GM23248 (cell line): ENCODE measurements around the gene SH3RF2. TPM values are rescaled to one million over a fixed set of nuclear protein-coding genes. Genes with fewer than 3 reads are reported as not detected.
"Not testable (repeated sequence)": the region's sequence is repeated elsewhere in the genome, so short reads cannot be mapped to it uniquely, and the experiment has no call there.

ENCODE experiments used
- DNase-seq: peaks from one replicate; pipeline ENCODE4 v3.0.0-alpha.2; 2015
- H2AFZ ChIP-seq: fragments of 200-600 bp; sonication (generic); 2 replicates; pipeline ENCODE4 v1.6.1; 2016; ENCODE audit warnings: antibody characterized with exemption
- H3F3A ChIP-seq: fragments of 200-600 bp; sonication (generic); 2 replicates; pipeline ENCODE4 v1.6.1; 2016; ENCODE audit warnings: mild to moderate bottlenecking, antibody characterized with exemption, mixed run types; ENCODE audit not compliant: insufficient read depth
- H3K27ac ChIP-seq: fragments of 200-600 bp; sonication (generic); 2 replicates; pipeline ENCODE4 v1.5.1; 2016; ENCODE audit warnings: mild to moderate bottlenecking
- H3K27me3 ChIP-seq: fragments of 200-600 bp; sonication (generic); replicated peaks from 2 replicates; pipeline ENCODE4 v1.6.1; 2016; ENCODE audit warnings: mild to moderate bottlenecking; ENCODE audit not compliant: insufficient read depth
- H3K36me3 ChIP-seq: fragments of 200-600 bp; sonication (generic); 2 replicates; pipeline ENCODE4 v1.6.1; 2016; ENCODE audit warnings: low read depth, mild to moderate bottlenecking
- H3K4me1 ChIP-seq: fragments of 200-600 bp; sonication (generic); 2 replicates; pipeline ENCODE4 v1.6.1; 2016; ENCODE audit warnings: mild to moderate bottlenecking; ENCODE audit not compliant: insufficient read depth
- H3K4me2 ChIP-seq: fragments of 200-600 bp; sonication (generic); one replicate; pipeline ENCODE4 v1.6.1; 2016; ENCODE audit warnings: mild to moderate bottlenecking; ENCODE audit not compliant: unreplicated experiment
- H3K4me3 ChIP-seq: fragments of 200-600 bp; sonication (generic); 2 replicates; pipeline ENCODE4 v1.5.1; 2016; ENCODE audit warnings: mild to moderate bottlenecking
- H3K79me2 ChIP-seq: fragments of 200-600 bp; sonication (generic); 2 replicates; pipeline ENCODE4 v1.6.1; 2016; ENCODE audit warnings: mild to moderate bottlenecking; ENCODE audit not compliant: insufficient read depth
- H3K9ac ChIP-seq: fragments of 200-600 bp; sonication (generic); 2 replicates; pipeline ENCODE4 v1.6.1; 2016; ENCODE audit warnings: mild to moderate bottlenecking
- H3K9me2 ChIP-seq: fragments of 200-600 bp; sonication (generic); 2 replicates; pipeline ENCODE4 v1.6.1; 2016; ENCODE audit warnings: mixed run types, mild to moderate bottlenecking, moderate library complexity; ENCODE audit not compliant: insufficient read depth
- H3K9me3 ChIP-seq: fragments of 200-600 bp; sonication (generic); one replicate; pipeline ENCODE4 v1.6.1; 2017; ENCODE audit warnings: low read depth
- H4K20me1 ChIP-seq: fragments of 200-600 bp; sonication (generic); 2 replicates; pipeline ENCODE4 v1.6.0; 2016; ENCODE audit not compliant: insufficient read depth
- EZH2 ChIP-seq: fragments of 200-600 bp; sonication (generic); IDR thresholded peaks from 2 replicates; pipeline ENCODE4 v1.6.1; 2018; ENCODE audit warnings: antibody characterized with exemption, mild to moderate bottlenecking; ENCODE audit not compliant: insufficient read depth, poor library complexity, severe bottlenecking
- EZH2phosphoT487 ChIP-seq: fragments of 200-600 bp; sonication (generic); IDR thresholded peaks from 2 replicates; pipeline ENCODE4 v1.6.1; 2018; ENCODE audit warnings: antibody characterized with exemption, moderate library complexity, mild to moderate bottlenecking, low read depth; ENCODE audit not compliant: insufficient read depth
- WGBS, 2 experiments: methylation state at CpG; one replicate each; pipeline ENCODE4 v1.1.6; 2015 to 2017; ENCODE audit warnings: low lambda C conversion rate in 2 of 2, low coverage in 1 of 2; ENCODE audit errors: missing lambda C conversion rate in 2 of 2; 5-methylcytosine and 5-hydroxymethylcytosine counted together
- in situ Hi-C: fragments of 300-500 bp; cut with MboI; formaldehyde crosslinking; loops from 2 replicates; pipeline ENCODE4 v1.15.0; 2020
- polyA plus RNA-seq: library from polyadenylated mRNA; unstranded; fragments of >200 nt; fragmentation: Nextera tagmentation; extraction: Ambion mirVana; gene quantifications from 2 replicates; pipeline ENCODE4 v1.2.1, GENCODE V29; 2016
- total RNA-seq: library from RNA; depleted of rRNA; stranded (reverse); fragments of >200 nt; shearing (Covaris generic); gene quantifications from 2 replicates; pipeline ENCODE4 v1.2.3, GENCODE V29; 2014

SH3RF2 gene
- total and polyA plus RNA-seq, 2 experiments from 2014 or later: 0.21 TPM; not detected in 1

DNA sequence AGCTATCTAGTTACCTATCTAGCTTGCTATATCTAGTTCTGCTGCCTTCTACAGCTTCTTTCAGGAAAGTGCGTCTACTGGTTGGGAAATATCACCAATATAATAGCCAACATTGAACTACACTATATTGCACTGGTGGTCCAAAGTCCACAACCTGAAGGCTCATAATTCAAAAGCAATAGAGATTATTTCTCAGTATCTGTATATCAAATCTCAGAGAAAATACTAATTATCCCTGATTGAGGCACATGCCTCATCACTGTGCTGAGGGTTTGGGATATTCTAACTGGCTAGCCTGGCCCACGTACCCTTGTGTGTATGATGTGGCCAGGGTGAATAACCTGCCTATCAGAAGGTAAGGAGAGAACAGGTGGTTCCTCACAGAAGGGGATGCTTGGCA lies 53.8 kb downstream of the SH3RF2 start:
- Histone ChIP-seq H2AFZ (no peak overlapping the region), H3K79me2 (no peaks in the 10 kb centered on the region), H3K9me2 (no peaks in the 10 kb centered on the region), H4K20me1 (no peaks in the 10 kb centered on the region), H3K4me2 (no peak overlapping the region), H3K9me3 (no peaks in the 10 kb centered on the region), H3K36me3 (no peaks in the 10 kb centered on the region), H3F3A (no peaks in the 10 kb centered on the region), H3K4me3 (no peak overlapping the region), H3K9ac (no peak overlapping the region), H3K27ac (no peak overlapping the region), H3K27me3 (peaks cover 23% of the 10 kb centered on the region), H3K4me1 (no peaks in the 10 kb centered on the region)
- in situ Hi-C loops: no loop called here
- WGBS, 2 experiments: 68 to 79% methylated on average over 2 of the region's 2 CpGs
- TF ChIP-seq EZH2 (no peak), EZH2phosphoT487 (no peak)
- DNase-seq: no peak

DNA sequence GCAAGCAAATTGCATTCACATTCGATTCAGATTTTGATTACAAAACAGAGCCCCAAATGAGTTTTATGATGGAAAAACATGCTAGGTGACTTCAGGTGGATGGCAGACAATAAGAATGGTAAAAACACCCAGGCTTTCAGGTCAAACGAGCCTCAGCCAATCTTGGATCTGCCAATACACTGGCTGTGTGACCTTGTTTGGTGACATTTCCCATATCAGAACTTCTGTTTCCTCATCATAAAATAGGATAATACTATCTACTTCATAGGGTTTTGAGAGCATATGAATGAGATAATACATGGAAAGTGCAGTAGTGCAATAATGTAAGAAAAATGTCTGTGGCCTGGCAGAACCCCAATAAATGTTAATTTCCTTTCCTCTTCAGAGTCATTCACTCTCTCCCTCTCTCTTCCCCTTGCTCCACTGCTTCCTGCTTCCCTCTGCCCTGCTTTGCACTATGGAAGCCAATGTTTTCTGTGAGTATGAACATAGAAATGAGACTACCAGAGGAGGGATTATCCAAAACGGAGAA lies 54.7 kb downstream of the SH3RF2 start:
- H3K27me3 ChIP-seq: peaks cover 23% of the 10 kb centered on the region
- H3K9me3 ChIP-seq: no peaks in the 10 kb centered on the region
- WGBS, 2 experiments: 46 to 48% methylated on average over 3 of the region's 3 CpGs
- no peaks in the 10 kb centered on the region for H3K36me3 ChIP-seq
- in situ Hi-C loops: no loop called here
- peak; percentile 28 for DNase-seq
- H4K20me1 ChIP-seq: no peaks in the 10 kb centered on the region
- TF ChIP-seq EZH2phosphoT487: no peak
- no peak for TF ChIP-seq EZH2
- no peak overlapping the region for H3K4me2 ChIP-seq
- no peak overlapping the region for H3K9ac ChIP-seq
- no peak overlapping the region for H3K27ac ChIP-seq
- H2AFZ ChIP-seq: no peak overlapping the region
- H3F3A ChIP-seq: no peaks in the 10 kb centered on the region
- H3K4me3 ChIP-seq: no peak overlapping the region
- H3K79me2 ChIP-seq: no peaks in the 10 kb centered on the region
- no peaks in the 10 kb centered on the region for H3K9me2 ChIP-seq
- H3K4me1 ChIP-seq: no peaks in the 10 kb centered on the region

DNA sequence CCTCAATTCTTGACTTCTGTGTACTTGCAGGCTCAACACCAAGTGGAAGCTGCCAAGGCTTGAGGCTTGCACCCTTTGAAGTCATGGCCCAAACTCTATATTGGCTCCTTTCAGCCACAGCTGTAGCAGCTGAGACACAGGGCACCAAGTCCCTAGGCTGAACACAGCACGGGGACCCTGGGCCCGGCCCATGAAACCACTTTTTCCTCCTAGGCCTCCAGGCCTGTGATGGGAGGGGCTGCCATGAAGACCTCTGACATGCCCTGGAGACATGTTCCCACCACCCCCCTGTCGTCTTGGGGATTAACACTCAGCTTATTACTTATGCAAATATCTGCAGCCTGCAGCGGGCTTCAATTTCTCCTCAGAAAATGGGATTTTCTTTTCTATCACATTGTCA lies 57.2 kb downstream of the SH3RF2 start:
- H3K27me3 ChIP-seq: peaks cover 13% of the 10 kb centered on the region
- H2AFZ ChIP-seq, H3K4me1 ChIP-seq, H3K9me2 ChIP-seq, H3K9ac ChIP-seq, H3K79me2 ChIP-seq, H4K20me1 ChIP-seq, H3F3A ChIP-seq, in situ Hi-C loops, H3K4me2 ChIP-seq, H3K27ac ChIP-seq, H3K36me3 ChIP-seq, H3K4me3 ChIP-seq, DNase-seq, H3K9me3 ChIP-seq: not testable (repeated sequence)
- 61 to 66% methylated on average over 4 of the region's 4 CpGs for WGBS, 2 experiments

DNA sequence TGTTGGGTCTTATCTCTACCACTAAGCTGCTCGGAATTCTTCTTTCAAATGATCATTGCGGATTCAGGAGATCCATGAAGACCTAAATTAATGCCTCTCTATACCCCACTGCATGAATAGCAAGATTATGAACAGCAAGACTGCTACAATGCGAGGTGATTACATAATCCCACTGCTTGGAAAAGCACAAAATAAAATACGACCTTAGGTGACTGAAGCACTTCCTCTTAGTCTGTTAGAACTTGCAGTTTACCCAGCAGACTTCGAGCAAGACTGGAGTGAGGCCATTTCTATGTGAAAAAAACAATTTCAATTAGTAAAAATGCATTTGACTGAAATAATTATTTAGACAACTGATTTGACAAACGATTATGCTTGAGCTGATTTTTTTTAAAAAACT lies 59.8 kb downstream of the SH3RF2 start:
- H3K4me1 ChIP-seq: no peaks in the 10 kb centered on the region
- H3K79me2 ChIP-seq: no peaks in the 10 kb centered on the region
- no peak overlapping the region for H3K4me2 ChIP-seq
- WGBS, 2 experiments: 36 to 46% methylated on average over 6 of the region's 6 CpGs
- no peak overlapping the region for H2AFZ ChIP-seq
- no peaks in the 10 kb centered on the region for H3K9me3 ChIP-seq
- in situ Hi-C loops: no loop called here
- H3K9me2 ChIP-seq: no peaks in the 10 kb centered on the region
- H4K20me1 ChIP-seq: no peaks in the 10 kb centered on the region
- TF ChIP-seq EZH2: no peak
- no peak for TF ChIP-seq EZH2phosphoT487
- no peaks in the 10 kb centered on the region for H3K27me3 ChIP-seq
- no peaks in the 10 kb centered on the region for H3F3A ChIP-seq
- H3K36me3 ChIP-seq: no peaks in the 10 kb centered on the region
- no peak overlapping the region for H3K27ac ChIP-seq
- no peak overlapping the region for H3K9ac ChIP-seq
- no peak for DNase-seq
- no peak overlapping the region for H3K4me3 ChIP-seq

- no peak overlapping the region for H3K27ac ChIP-seq
- H3K4me3 ChIP-seq: no peak overlapping the region
Measured at GRCh38 chr5:145999208-145999607, 62.8 kb downstream of the SH3RF2 start.

More at GRCh38 chr5:145999208-145999607, 62.8 kb downstream of the SH3RF2 start:
- 94 to 95% methylated on average over 1 of the region's 1 CpG for WGBS, 2 experiments
- Histone ChIP-seq H4K20me1 (no peaks in the 10 kb centered on the region), H2AFZ (no peak overlapping the region), H3K9me2 (no peaks in the 10 kb centered on the region), H3K4me2 (no peak overlapping the region), H3K4me1 (no peaks in the 10 kb centered on the region), H3K36me3 (no peaks in the 10 kb centered on the region), H3K79me2 (no peaks in the 10 kb centered on the region), H3K9ac (no peak overlapping the region), H3F3A (no peaks in the 10 kb centered on the region), H3K27me3 (peaks cover 4% of the 10 kb centered on the region; the same call in 1 of the 2 replicates), H3K9me3 (no peaks in the 10 kb centered on the region)
- DNase-seq: no peak
- in situ Hi-C loops: no loop called here
- TF ChIP-seq EZH2 (no peak), EZH2phosphoT487 (no peak)
